Left lung (tissue), 10 donors: Measurements from ENCODE around the gene HTR3B. TPM values are rescaled to one million over a fixed set of nuclear protein-coding genes. Genes with fewer than 3 reads are reported as not detected.

Experiments
- ATAC-seq: fragments of 200-7000 bp; cut with Tn5 transposase; one replicate; pipeline ENCODE4 v1.9.1; 2020; ENCODE audit warnings: moderate library complexity
- DNase-seq, 4 donors: peaks; one replicate each; pipeline ENCODE4 v3.0.0-alpha.2; 2013 to 2020
- H3K27ac ChIP-seq, 2 donors: fragments of 200-600 bp; sonication (generic) in 1 of 2; one replicate each; pipeline versions ENCODE4 v1.5.0 to v1.8.0; 2020 to 2021
- H3K27me3 ChIP-seq, 2 donors: fragments of 200-600 bp; sonication (generic) in 1 of 2; one replicate each; pipeline versions ENCODE4 v1.5.0 to v1.8.0; 2020 to 2021
- H3K36me3 ChIP-seq, 2 donors: fragments of 200-600 bp; sonication (generic) in 1 of 2; one replicate each; pipeline versions ENCODE4 v1.5.0 to v1.8.0; 2020 to 2021
- H3K4me1 ChIP-seq, 2 donors: fragments of 200-600 bp; one replicate each; pipeline ENCODE4 v1.8.0; 2021
- H3K4me3 ChIP-seq, 2 donors: fragments of 200-600 bp; sonication (generic) in 1 of 2; one replicate each; pipeline versions ENCODE4 v1.5.0 to v1.8.0; 2020 to 2021; ENCODE audit warnings: mild to moderate bottlenecking in 1 of 2
- H3K9me3 ChIP-seq, 2 donors: fragments of 200-600 bp; sonication (generic) in 1 of 2; one replicate each; pipeline versions ENCODE4 v1.5.0 to v1.8.0; 2020 to 2021
- intact Hi-C, 2 donors: fragments of 100-400 bp; cut with DNase I; formaldehyde crosslinking; loops; one replicate each; pipeline versions ENCODE4 v1.11.2 to v1.14.2; 2022
- polyA plus RNA-seq, 6 donors: library from polyadenylated mRNA; unstranded; fragments of 120-200 nt; gene quantifications; one replicate each; pipeline ENCODE4 v1.2.1, GENCODE V29; 2013; ENCODE audit not compliant: insufficient read length in 6 of 6
- total RNA-seq, 2 donors: library from RNA; stranded (reverse); fragmentation: NEBNext Ultra II Directional; extraction: Animal tissue kit (Norgen Biotek cat#: 25700); gene quantifications; one replicate each; pipeline ENCODE4 v1.2.1, GENCODE V29; 2021
- TF ChIP-seq, protein P1 (sequence below), 2 donors: fragments of 200-600 bp; sonication (generic) in 1 of 2; IDR thresholded peaks; one replicate each; pipeline versions ENCODE4 v1.5.0 to v1.8.0; 2021; ENCODE audit warnings: antibody characterized with exemption in 2 of 2
- donor health status: DM: no; HTN: yes; CAD: no.
- donor health status: DM: no; HTN: no; CAD: no.

Gene HTR3B
- total and polyA plus RNA-seq, 8 donors, result 0.10 to 0.21 (median 0.15) TPM; not detected in 2

GRCh38 chr11:113874096-113874495 is 30.5 kb upstream of the HTR3B start:
- no peaks in the 10 kb centered on the region for H3K9me3 ChIP-seq
- no peak for DNase-seq
- H3K4me3 ChIP-seq, result peak overlapping the region; percentile 68 to 78
- no peak for ATAC-seq
- H3K27me3 ChIP-seq, result no peaks in the 10 kb centered on the region
- intact Hi-C loops, result no loop called here
- no peak overlapping the region for H3K27ac ChIP-seq
- TF ChIP-seq, protein P1, sequence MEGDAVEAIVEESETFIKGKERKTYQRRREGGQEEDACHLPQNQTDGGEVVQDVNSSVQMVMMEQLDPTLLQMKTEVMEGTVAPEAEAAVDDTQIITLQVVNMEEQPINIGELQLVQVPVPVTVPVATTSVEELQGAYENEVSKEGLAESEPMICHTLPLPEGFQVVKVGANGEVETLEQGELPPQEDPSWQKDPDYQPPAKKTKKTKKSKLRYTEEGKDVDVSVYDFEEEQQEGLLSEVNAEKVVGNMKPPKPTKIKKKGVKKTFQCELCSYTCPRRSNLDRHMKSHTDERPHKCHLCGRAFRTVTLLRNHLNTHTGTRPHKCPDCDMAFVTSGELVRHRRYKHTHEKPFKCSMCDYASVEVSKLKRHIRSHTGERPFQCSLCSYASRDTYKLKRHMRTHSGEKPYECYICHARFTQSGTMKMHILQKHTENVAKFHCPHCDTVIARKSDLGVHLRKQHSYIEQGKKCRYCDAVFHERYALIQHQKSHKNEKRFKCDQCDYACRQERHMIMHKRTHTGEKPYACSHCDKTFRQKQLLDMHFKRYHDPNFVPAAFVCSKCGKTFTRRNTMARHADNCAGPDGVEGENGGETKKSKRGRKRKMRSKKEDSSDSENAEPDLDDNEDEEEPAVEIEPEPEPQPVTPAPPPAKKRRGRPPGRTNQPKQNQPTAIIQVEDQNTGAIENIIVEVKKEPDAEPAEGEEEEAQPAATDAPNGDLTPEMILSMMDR (IDR thresholded peaks at IDR 0.05), result no peak
- H3K36me3 ChIP-seq, result no peaks in the 10 kb centered on the region
- H3K4me1 ChIP-seq, result peaks cover 11 to 26% of the 10 kb centered on the region in 2 donors

- Histone ChIP-seq H3K4me3 (peak overlapping the region; percentile 68 to 78), H3K27me3 (no peaks in the 10 kb centered on the region), H3K9me3 (no peaks in the 10 kb centered on the region), H3K36me3 (no peaks in the 10 kb centered on the region), H3K27ac (peak overlapping the region; percentile 77 to 96), H3K4me1 (peaks cover 11 to 26% of the 10 kb centered on the region in 2 donors)
- DNase-seq, result peak in 2 of 4 donors; percentile 19 to 21
- peak; percentile 14 for ATAC-seq
- TF ChIP-seq, protein P1 (IDR thresholded peaks at IDR 0.05), result no peak
- intact Hi-C loops, result no loop called here
These were observed 29.9 kb upstream of the HTR3B start for GRCh38 chr11:113874581-113875233.

DNA sequence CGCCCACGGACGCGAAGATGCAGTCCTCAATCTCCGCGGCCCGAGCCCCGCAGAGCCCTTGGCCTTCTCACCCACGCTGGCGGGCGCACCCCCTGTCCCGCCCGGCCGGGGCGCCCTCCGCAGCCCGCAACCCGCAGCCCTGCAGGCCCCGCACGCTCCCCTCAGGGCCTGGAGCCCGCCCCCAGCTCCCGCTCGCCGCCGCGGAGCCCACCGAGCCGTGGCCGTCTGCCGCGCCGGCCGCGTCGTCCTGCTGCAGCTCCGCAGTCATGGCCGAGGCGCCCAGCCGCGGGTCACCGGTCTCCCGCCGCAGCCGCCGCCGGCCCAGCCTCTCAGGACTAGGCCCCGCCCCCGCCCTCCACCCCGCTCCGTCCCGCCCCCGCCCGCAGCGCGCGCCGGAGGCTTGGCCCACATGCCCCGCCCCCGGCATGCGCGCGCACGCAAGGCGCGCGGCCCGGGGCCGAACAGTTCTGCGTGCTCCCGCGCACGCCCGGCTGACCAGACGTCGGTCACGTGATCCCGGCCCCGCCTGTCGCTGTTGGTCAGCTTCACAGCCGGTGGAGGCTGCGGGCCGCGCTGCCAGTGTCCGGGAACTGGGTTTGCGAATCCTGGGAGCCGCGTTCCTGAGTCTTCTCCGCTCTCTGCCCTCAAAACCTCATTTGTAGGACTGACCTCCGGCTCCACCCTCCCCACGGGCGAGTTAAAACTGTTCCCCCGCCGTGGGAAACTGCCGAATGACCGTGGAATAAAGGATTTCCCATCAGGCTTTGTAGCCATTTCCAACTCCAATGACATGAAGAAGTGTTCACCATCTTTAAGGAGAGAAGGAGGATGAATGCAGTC is 29.1 kb upstream of the HTR3B start, which contains the start of gene USP28:
USP28 (minus strand) TSS at position 339 of the 840 bp plus-strand sequence; CDS start at position 268, 71 bp downstream.
- intact Hi-C loops, result no loop called here
- Histone ChIP-seq H3K27ac (peak within 1 kb of the TSS; percentile 93 to 96), H3K9me3 (no peaks in the 10 kb centered on the region), H3K27me3 (no peaks in the 10 kb centered on the region), H3K4me1 (peaks cover 11 to 26% of the 10 kb centered on the region in 2 donors), H3K4me3 (peak within 1 kb of the TSS; percentile 68 to 78), H3K36me3 (no peaks in the 10 kb centered on the region)
- TF ChIP-seq, protein P1 (IDR thresholded peaks at IDR 0.05), result peak in 1 of 2 donors; percentile 25
- ATAC-seq, result peak; percentile 94
- peak; percentile 96 to 100 (median 98) for DNase-seq

DNA sequence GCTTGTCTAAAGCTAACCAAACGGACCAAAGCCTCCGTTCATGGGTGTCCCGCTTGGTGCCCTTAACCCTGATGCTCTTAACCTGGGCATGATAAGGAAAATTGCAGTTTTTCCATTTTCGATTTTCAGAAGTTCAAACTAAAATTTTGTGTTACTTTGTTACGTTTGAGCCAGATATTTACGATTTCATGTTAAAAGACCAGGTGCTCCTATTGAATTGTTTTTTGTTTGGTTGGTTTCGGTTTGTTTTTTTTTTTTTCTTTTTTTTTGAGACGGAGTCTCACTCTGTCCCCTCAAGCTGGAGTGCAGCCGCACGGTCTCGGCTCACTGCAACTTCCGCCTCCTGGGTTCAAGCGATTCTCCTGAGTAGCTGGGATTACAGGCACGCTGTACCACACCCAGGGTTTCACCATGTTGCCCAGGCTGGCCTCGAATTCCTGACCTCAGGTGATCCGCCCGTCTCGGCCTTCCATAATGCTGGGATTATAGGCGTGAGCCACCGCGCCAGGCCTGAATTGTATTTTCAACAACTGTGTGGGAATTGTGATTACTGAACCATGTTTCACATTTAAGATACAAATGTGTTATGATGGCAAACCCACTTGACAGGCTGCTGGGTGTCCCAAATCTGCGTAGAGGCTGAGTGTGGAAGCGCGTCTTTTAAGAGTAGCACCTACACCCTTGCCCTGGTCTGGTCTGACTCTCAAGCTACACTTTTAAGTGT is 28.4 kb upstream of the HTR3B start:
- Histone ChIP-seq H3K9me3 (no peaks in the 10 kb centered on the region), H3K27me3 (no peaks in the 10 kb centered on the region), H3K27ac (peak overlapping the region; percentile 93 to 96), H3K36me3 (no peaks in the 10 kb centered on the region), H3K4me1 (peaks cover 11 to 26% of the 10 kb centered on the region in 2 donors), H3K4me3 (peak overlapping the region; percentile 30 to 78)
- TF ChIP-seq, protein P1 (IDR thresholded peaks at IDR 0.05), result no peak
- DNase-seq, result no peak
- intact Hi-C loops, result no loop called here
- ATAC-seq, result no peak
